NCI-H1417 (cell line): Measurements from ENCODE around the gene SSUH2.
"Not testable (repeated sequence)": the region's sequence is repeated elsewhere in the genome, so short reads cannot be mapped to it uniquely, and the experiment has no call there.

Experiments used
- DNase-seq, 3 experiments: peaks; one replicate each; lab custom pipeline; 2025; lab: John Stamatoyannopoulos, UW

The SSUH2 gene

DNA sequence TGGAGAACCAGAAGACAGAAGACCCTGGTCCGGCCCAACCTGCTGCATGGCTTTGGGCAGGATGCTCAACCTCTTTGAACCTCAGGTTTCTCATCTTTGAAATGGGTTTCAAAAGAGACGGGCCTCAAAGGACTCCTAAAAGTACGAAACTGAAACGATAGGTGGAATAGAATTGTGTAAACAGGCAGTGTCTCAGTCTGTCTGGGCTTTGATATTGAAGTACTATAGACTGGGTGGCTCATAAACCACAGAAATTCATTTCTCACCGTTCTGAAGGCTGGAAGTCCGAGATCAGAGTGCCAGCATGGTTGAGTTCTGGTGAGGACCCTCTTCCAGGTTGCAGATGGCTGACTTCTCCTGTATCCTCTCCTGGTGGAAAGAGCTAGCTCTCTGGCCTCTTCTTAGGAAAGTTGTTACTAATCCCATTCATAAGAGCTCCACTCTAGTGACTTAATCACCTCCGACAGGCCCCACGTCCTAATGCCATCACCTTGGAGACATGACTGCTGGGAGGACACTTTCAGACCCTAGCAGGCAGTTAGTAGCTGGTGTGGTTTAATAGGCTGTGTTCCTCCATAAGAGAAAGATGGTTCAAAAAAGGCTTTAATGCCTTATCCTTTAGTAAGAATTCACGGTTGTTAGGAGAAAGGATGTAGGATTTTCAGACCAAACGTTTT, 35.7 kb downstream of the SSUH2 start:
- no peak for DNase-seq

DNA sequence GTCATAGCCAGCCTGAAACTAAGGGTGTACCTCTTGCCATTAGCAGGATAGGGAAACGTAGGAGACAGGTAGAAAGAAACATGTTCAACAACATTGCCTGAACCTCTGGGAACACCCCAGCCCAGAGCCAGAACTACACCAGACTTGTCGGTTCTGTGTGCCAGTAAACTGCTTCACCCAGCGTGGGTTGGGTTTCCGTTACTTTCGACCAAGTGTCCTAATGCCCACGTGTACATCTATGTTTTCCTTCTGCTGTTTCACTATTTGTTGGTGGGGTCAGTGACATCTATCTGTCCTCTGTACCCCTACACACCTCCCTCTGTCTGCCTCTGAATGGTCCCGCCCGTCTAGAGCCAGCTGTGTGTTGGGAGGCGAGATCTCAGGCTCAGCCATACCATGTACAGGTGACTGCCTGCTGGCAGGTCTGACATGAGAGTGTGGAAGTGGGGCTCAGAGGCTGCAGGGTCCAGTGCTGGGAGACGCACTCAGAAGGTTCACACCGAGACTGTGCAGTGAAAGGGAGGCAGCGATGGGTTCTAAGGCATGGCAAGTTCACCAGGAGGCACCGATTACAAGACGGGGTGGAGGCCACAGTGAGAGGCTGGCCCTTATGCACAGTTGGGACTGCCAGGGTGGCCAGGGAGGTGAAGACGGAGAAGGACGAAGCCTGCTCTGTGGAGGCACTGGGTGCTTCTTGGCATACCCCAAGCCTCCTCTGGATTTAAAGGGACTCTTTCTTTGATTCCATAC, 36.4 kb downstream of the SSUH2 start:
- no peak for DNase-seq

DNA sequence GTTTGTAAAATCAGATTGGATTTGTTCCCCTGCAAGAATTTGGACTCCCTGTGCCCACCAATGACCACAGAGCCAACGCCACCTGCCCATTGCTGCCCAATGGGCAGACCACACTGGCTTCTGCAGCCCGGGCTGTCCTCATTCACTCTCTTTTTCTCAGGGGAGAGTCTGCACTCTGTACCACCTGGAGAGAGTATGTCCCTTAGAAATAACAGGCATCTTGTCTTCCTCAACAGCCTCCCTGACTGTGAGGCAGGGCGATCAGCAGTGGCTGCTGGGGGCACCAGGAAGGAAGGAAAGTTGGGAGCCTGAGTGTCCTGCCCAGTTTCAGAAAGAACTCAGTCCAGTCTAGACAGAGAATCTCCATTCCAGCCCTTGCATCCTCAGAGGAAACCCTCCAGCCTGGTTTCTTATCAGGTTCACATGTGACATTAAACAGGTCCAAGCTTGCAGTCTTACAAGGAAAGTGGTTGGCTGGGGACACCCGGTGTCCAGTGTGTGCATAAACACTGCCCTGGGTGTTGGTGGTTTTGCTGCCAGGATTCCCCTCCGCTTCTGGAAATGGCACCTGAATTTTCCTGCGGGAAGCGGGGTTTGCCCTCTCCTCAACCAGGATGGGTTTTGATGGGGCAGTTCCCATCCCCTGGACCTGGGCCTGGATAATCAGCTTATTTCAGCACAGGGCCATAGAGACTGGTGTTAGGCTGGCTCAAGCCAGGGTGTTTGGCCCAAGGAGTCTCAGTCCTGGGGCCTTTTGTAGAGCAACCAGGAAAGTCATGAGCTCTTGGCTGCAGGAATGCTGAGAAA, 37.2 kb downstream of the SSUH2 start:
- peak in 1 of 3 experiments; percentile 47 for DNase-seq

DNA sequence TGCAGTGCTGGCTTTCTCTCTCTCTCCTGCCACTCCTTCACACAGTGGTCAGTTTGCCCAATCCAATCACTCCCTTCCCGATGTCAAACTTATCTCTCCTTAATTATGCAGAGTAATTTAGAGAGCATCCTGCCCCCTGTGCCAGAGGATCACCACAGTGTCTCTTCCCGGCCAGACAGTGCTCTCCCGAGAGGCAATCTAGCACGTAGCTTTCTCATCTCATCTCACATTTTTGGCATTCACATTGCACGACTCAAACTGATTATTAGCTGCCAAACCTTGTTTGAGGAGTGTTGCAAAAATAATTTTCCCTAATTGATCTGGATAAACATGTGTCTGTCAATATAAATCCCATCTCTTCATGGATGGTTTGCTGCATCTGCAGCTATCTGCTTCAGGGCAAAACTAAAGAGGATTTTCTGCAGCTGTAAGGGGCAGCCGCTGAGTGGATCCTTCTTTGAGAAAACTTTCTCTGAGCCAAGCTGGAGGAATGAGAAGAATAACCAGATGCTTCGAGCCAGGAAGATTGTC, 37.8 kb downstream of the SSUH2 start:
- DNase-seq: peak in 1 of 3 experiments; percentile 5

DNA sequence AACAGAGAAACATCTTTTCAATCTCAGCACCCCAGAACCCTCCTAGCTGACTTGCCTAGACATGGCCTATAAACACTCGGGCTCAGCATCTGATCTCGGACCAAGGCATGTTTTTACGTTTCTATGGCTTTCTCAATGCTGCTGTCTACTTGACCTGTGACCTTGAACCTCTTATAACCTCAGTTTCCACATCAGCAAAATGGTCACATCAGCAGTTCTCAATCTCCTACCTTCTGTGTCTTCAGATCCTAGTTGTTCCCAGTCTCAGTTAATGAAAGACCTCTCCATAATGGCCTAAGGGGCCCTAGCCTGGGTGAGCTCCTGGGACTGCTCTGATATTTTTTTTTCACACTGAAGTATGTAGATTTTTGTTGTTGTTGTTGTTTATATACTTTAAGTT, 39.6 kb downstream of the SSUH2 start:
- no peak for DNase-seq

DNA sequence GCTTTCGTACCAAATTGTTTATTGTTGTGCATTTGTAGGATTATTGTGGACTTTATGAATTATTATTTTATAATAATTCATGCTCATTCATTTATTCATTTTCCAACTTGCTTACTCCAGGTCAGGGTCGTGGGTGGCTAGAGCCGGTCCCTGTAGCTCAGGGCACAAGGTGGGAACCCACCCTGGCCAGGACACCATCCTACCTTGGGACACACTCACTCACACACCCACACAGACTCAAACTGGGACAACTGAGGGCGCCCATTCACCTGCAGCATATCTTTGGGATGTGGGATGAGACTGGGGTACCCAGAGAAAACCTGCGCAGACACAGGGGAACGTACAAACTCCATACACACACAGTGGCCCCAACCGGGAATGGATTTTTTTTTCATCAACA, 40.6 kb downstream of the SSUH2 start:
- DNase-seq: no peak

DNA sequence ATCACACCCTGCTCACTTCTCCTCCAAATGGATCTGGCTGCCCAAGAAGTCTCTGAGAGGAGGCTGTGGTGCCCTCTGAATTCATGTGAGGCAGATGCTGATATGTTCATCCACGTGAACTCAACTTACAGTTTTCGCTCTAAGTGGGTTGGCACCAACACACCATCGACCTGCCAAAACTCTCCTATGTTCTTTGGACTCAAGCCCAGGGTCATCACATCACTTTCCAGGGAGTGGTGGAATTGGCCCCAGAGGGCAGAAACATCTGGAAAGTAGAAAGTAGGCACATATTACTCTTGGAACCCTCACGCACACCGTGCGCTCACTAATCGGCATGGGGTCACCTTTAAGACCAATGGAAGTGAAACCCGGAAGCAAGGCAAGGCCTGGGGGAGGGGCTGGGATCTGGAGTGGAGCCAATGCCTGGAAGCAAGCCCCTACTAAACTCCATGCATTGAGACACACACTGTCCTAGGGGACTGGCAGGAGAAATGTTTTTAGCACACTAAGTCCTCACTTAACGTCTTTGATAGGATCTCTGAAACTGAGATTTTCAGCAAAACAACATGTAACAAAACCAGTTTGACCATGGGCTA, 41.4 kb downstream of the SSUH2 start:
- no peak for DNase-seq

DNA sequence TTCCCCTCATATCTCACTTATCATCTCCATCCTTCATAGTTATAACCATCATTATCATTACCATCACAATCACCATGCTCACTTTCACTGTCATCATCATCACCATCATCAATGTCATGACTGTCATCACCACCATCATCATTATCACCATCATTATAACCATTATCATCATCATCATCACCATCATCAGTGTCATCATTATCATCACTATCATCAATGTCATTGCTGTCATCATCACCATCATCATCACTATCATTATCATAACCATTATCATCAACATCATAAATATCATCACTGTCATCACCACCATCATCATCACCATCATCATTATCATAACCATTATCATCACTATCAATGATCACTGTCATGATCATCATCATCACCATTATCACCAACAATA, 44.1 kb downstream of the SSUH2 start:
- no peak for DNase-seq

DNA sequence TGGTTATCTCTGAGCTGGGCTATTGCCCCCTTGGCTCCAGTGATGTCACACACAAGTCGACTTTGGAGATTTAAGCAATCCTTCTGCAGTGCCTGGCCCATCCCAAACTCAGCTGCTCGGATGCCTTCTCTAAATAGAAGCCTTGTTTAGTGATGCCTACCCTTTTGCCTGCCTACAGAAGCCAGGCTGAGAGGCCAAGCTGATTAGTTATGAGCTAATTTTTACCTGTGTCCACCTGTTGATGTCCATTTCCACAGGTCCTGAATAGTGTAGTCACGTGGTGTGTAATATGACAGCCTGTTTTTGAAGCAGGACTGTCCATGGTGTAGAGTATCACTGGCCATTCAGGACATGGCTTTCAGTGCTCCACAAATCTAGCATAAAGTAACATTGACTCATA, 45.5 kb downstream of the SSUH2 start:
- no peak for DNase-seq

DNA sequence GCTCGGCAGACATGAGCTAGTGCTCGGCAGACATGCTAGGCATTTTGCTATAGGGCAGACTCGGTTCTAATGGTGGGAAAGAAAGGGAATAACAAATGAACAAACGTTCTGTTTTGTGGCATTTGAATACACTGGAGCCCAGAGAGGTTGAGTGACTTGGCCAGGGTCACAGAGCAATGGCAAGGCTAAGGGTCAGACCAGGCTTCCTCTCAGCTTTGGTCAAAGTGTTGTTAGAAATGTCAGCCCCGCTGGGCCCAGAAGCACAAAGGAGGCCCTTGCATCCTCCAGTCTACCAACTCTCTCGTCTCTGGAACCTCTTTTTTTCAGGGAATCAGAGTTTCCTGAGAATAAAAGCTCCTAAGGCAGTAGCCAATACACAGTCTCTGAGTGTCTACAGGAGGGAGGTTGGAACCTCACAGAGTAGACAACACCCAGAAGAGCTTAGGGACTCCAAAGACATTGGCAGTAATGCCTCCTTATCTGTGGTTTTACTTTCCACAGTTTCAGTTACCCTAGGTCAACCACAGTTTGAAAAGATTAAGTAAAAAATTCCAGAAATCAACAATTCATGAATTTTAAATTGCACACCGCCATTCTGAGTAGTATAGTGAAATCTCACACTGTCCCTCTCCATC, 47.3 kb downstream of the SSUH2 start:
- DNase-seq: no peak

DNA sequence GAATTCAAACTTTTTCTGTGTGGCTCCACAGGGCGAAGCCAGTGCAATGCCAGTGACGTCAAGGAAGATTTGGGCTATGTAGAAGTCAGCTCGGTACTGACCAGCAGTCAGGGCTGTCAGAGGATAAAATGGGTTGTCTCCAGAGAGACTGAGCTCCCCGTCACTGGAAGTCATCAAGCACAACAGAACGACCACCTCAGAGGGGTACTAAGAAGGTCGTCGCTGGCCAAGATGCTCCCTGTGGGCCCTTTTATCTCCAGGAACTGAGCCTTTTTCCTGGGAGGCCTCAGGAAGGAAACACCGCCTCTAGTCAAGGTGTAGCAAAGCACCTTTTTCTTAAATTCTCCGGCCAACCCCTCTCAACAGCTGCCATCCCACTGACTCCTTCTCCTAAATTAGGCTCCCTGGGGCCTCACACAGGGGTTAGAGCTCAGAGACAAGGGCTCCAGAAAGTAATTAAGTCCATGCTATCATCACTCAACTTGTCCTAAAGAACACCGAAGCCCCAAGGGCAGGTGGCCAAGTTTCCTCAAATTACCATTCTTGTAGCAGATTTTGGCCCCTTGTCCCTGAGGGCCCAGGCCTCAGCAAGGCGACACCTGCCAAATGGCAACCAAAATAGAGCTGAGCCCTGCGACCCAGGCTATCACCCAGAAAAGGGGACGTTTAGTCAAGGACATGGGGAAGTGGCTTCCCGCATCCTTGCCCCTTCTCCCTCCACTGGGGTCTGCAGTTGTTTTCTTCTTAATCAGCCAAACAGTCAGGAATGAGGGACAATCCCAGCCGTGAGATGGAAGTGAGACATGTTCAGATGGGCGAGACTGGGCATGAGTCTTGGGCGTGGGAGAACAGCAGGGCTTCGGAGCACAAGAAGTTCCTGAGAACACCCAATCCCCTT, 48.0 kb downstream of the SSUH2 start:
- no peak for DNase-seq

DNA sequence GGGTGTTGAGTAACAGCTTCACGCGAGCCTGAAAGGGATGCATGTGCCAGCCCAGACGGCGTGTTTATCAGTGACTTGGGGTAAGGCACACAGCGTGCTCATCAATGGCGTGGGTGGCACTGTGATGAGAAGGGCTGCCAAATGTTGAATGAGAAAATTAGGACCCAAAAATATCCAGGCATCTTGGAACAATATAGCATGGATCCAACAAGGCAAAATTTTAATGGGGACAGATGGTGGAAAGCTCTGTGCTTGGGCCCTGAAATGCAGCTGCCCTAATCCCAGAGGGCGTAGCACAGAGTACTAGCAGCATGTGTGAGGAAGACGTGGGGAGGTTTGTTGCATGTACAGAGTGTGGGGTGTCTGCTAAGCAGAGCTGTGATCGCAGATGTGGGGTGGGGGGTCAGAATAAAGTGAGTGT, 48.9 kb downstream of the SSUH2 start:
- no peak for DNase-seq

DNA sequence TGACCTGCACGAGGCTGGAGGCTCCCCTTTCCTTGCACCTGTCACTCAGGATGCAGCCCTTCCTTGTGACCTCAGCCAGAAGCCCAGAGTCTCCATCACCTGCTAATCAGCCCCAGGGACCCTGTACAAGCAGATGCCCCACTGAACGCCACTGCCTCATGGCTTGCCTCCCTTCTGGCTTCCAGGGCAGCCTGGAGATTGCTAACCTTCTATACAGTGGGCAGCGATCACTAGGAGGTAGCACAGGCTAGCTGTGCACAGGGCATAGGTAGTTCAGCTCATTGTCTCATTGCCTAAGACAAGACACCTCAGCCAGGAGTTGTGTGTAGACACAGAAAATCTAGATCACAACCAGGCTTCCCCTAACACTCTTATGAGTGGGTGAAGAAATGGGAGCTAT, 49.3 kb downstream of the SSUH2 start:
- DNase-seq: no peak

DNA sequence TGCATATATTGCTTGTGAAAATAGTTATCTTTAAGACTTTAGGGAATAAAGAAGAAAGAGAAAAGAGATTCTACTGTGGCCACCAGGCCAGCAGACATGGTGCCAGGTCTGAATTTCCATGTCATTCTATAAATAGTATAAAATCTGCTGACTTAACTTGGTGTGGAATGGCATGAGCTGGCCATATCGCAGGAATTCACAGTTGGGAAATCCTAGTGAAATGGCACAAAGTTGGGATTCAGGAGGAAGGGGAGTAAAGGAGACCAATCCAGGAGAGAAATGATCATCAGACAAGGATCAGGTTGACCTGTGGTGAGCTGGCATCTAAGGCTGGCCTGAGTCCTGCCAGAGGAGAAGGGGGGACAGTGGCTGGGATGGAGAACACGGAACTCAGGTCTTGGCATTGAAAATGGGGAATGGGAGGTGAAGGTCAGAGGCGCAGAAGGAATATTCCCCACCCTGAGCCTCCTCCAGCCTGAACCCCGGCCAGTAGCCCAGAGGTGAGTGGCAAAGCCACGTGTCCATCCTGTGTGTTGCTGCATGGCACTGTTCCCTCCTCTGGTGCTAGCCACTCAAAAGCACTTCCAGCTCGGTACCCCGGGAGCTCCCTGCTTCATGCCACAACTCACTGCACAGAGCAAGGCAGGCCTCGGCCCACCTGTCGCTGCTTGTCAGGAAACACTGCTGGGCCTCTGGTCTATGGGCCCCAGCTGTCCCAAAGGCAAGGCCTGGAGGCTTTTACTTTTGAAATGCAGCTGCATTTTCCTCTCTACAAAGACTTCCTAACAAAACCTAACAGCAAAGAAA, 51.4 kb downstream of the SSUH2 start:
- no peak for DNase-seq

DNA sequence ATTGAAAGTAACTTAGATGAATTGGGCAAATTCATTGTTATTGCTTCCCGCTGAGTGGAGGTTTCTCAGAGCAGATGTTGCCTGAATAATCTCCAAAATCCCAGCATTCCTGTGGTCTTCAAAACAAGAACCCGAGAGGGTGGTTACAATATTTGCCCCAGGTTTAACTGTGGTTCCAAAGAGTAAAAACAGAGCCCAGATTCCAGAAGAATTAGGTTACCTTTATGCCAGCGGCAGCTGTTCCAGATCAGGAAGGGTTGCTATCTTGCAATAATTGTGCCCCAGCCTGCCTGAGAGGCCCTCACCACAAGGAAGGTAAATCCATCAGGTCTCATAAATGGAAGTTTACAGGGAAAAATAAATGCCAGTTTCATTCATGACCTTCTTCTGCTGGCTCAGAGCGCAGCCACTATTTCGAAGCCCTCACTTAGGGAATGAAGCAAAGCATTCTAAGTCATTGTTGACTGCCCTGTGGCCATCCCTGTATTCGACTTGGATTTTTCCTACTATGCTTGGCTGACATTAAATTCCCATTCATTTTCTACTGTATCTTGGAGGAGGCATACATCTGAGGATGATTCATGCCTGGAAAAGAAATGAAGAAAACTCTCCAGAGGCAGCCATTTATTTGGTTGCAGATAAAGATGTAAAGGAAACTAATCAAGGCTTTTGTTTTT, 54.6 kb downstream of the SSUH2 start:
- no peak for DNase-seq

DNA sequence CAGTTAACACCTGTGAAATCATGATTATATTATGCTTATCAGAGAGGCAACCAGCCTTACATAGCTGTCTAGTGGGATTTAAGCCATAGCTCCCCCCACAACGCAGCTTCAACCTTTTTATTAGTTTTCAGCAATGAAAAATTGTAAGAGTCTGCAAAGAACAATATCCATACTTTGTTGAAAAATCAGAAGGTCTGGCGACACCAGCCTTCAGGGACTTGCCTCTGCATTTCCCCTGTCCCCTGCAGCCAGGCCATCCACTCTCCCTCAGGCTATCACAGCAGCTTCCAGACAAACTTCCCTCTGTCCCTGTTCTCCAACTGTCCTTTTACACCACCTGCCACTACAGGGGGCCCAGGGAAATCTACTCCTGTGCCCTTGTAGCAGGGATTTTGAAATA, 59.9 kb downstream of the SSUH2 start:
- no peak for DNase-seq

DNA sequence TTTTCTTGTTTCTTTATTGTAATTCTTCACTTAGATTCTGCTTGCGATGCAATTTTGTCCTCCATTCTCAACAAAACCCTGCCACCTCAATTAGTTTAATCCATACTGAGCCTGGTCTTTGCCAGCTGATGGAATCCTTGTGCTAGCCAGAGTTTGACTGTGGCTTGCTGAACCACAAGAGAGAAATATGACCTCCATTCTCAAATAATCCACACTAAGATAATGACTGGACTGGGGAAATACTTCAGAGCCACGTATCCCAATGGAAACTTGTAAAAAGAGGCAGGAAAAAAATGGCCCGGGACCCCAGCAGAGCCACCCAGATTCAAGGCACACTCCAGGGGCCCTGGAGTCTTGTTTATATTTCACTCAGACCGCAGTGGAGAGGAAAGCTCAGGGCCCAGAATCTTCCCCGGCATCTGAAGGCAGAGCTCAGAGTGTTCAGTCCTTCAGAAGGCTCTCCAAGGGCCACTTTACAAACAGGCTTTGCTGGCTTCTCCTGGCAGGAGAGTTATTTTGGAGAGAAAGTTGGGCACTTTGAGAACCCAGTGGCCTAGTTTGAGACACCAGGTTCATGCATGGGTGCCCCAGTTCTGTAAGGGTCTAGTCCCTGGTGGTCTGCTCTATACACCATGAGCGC, 62.7 kb downstream of the SSUH2 start:
- DNase-seq: no peak

DNA sequence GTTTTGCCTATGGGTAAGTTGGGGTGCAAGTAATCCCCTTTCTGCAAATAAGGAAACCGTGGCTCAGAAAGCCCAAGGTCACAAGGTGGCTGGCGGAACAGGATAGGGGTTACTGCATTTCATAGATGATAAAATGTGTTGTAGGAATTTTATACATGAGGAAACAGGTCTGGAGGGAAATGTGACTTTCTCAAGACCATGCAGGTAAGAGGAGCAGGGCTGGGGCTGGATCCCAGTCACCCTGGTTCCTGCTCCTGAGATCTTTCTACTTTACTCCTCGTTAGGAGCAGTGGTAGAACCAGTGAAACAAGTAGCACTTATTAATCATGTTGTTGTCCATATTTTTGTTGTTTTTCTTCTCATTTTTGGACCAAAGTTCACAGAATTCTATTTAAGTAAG, 63.2 kb downstream of the SSUH2 start:
- no peak for DNase-seq

DNA sequence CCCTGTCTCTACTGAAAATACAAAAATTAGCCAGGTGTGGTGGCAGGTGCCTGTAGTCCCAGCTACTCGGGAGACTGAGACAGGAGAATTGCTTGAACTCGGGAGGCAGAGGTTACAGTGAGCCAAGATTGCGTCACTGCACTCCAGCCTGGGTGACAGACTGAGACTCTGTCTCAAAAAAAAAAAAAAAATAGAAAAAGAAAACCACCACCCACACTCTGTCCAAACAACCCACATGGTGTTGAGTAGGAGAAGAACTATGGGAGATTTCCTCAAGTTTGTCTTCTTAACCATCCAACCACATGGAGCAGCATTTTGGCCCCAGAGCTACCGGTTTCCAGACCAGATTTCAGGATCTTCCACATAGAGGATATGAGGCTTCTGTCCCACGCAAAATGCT, 64.2 kb downstream of the SSUH2 start:
- not testable (repeated sequence) for DNase-seq
